Measurements from ENCODE around the gene HOGA1.

Gene HOGA1

DNA sequence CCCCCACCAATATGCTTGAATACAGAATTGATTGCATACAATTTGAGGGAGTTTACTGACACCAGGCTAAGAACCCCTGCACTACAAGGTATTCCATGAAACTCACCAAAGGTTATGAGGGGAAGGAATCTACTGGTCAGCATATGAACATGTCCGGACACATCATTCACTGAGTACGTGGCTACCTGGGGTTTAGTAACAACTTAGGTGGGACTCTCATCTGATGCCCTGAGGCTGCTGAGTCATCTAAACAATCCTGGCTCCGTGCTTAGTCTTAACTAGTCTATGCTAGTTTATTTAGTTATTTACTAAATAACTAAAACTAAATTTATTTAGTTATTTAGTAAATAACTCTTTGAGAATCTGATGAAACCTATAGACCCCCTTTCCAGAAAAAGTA lies 67.6 kb downstream of the HOGA1 start:
- DNase-seq = no peak

DNA sequence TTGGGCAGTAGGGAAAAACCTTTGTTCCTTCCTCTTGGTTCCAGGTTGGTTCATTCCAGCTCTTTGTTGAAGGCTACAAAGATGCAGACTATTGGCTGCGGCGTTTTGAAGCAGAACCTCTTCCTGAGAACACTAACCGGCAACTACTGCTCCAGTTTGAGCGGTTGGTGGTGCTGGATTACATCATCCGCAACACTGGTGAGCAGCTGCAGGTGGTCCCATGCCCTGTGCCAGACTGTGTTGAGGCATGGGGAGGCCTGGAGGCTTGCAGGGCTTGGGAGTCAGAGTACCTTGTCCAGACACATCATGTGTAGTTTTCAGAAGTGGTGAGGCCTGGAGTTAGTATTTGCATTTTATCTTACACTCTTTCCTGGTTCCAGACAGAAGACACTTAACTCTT lies 72.6 kb downstream of the HOGA1 start:
- no peak for DNase-seq

DNA sequence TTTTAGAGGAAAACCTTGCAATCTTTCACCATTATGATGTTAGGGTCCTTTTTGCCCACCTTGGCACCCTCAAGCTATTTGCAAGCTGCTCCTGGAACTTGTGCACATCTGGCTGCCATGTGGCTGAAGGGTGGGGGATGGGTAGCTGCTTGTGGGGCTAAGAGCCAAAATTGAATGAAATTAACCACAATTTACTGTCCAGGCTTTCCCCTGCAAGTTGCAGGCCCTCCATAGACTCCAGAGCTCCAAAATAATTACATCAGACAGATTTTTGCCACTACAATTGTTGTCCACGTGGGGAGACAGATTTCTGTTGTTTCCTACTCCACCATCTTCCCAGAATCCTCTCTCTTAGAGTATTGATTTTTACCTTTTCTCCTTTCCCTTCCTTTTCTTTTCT lies 75.4 kb downstream of the HOGA1 start:
- DNase-seq = no peak

All from activated CD4-positive, CD25-positive, alpha-beta regulatory T cell (primary cell).